ENCODE results near the gene HAP1. TPM values are rescaled to one million over a fixed set of nuclear protein-coding genes. Genes with fewer than 3 reads are reported as not detected.
"Not testable (repeated sequence)": the region's sequence is repeated elsewhere in the genome, so short reads cannot be mapped to it uniquely, and the experiment has no call there.

HAP1 gene
- total RNA-seq, 4 donors from 2014 or later, result 0.75 to 1.8 (median 1.1) TPM

DNA sequence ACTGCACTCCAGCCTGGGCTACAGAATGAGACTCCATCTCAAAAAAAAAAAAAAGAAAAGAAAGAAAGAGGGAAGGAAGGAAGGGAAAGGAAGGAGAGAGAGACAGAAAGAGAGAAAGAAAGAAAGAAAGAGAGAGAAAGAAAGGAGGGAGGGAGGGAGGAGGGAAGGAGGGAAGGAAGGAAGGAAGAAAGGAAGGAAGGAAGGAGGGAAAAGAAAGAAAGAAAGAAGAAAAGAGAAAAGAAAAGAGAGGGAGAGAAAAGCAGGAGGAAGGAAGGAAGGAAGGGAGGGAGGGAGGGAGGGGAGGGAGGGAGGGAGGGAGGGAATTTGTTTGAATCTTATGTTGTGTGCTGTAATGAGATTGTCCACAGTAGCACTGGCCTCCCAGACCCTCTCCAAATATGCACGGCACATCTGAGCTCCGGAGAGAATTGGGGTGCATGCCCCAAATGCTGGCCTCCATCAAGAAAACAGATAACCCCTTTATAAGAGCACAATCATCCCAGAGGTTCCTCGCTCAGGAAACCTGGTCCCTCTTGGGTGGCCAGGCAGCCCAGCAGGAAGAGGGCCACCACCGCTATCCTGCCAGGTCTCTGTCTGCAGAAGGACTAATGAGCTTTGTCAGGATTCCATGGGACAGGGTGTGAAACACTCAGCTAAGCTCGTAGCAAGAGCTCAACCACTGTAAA lies 54.6 kb downstream of the HAP1 start:
- intact Hi-C loops (cut with DNase I; ENCODE audit: low total_unique reads), result no loop called here
- DNase-seq (ENCODE audit: low spot score in 2 of 2), result no peak
- TF ChIP-seq, protein P1, sequence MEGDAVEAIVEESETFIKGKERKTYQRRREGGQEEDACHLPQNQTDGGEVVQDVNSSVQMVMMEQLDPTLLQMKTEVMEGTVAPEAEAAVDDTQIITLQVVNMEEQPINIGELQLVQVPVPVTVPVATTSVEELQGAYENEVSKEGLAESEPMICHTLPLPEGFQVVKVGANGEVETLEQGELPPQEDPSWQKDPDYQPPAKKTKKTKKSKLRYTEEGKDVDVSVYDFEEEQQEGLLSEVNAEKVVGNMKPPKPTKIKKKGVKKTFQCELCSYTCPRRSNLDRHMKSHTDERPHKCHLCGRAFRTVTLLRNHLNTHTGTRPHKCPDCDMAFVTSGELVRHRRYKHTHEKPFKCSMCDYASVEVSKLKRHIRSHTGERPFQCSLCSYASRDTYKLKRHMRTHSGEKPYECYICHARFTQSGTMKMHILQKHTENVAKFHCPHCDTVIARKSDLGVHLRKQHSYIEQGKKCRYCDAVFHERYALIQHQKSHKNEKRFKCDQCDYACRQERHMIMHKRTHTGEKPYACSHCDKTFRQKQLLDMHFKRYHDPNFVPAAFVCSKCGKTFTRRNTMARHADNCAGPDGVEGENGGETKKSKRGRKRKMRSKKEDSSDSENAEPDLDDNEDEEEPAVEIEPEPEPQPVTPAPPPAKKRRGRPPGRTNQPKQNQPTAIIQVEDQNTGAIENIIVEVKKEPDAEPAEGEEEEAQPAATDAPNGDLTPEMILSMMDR (IDR thresholded peaks at IDR 0.05), result no peak
- no peak for TF ChIP-seq POLR2A (IDR thresholded peaks at IDR 0.05)
- 75 to 85% methylated on average over 5 of the region's 5 CpGs for WGBS, 2 donors
- no peak overlapping the region for H3K4me3 ChIP-seq (ENCODE audit: low read depth, poor library complexity, severe bottlenecking)

DNA sequence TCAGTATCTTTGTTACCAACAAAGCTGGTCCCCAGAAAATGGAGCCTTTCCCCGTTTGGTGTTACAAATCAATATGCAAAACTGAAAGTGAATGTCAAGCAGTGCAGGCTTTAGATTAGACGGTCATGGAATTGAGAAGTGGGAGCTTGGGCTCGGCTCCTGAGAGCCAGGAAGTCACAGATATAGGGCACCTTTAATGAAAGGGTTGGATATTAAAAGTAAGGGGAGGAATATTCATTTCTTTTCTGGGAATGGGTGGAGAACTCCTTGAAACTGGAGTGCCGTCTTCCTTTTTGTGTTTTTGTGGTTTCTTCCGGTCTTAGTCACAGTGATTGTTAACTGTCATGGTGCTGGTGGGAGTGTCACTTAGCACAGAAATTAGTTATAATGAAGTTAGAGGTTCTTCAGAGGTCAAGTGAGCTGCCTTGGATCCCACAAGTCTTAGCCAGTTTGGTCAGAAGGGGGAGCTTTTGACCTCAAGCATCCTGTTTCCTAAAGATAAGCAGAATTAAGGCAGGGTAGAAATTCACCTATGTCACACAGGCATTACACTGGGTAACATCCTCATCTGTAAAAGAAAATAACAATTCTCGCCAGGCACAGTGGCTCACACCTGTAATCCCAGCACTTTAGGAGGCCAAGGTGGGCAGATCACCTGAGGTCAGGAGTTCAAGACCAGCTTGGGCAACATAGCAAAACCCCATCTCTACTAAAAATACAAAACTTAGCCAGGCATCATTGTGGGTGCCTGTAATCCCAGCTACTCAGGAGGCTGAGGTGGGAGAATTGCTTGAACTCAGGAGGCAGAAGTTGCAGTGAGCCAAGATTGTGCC lies 55.3 kb downstream of the HAP1 start:
- intact Hi-C loops (cut with DNase I; ENCODE audit: low total_unique reads), result no loop called here
- 24 to 27% methylated on average over 6 of the region's 6 CpGs for WGBS, 2 donors
- H3K4me3 ChIP-seq (ENCODE audit: low read depth, poor library complexity, severe bottlenecking), result no peak overlapping the region
- TF ChIP-seq, protein P1 (IDR thresholded peaks at IDR 0.05), result no peak
- TF ChIP-seq POLR2A (IDR thresholded peaks at IDR 0.05), result no peak
- DNase-seq (ENCODE audit: low spot score in 2 of 2), result no peak

DNA sequence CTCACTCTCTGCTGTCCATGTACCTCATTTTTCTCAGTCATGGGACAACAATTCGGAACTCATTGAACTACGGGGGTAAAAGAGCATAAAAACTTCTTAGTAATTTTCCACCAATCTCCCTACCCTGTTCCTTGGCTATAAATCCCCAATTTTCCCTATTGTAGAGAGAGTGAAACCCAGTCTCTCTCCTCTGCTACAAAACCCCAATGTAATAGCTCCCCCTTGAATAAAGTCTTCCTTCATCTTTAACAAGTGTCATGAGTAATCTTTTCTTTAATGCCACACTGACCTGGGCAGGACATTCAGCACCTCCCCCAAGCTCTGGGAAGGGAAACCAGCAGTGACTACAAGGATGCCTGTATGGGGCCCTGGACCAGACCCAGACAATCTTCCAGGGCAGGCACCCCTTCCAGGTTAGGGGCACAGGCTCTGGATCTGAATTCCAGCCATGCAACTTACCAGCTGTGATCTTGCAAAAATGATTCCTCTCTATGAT lies 56.0 kb downstream of the HAP1 start:
- no peak overlapping the region for H3K4me3 ChIP-seq (ENCODE audit: low read depth, poor library complexity, severe bottlenecking)
- no peak for DNase-seq (ENCODE audit: low spot score in 2 of 2)
- TF ChIP-seq POLR2A (IDR thresholded peaks at IDR 0.05), result no peak
- TF ChIP-seq, protein P1 (IDR thresholded peaks at IDR 0.05), result no peak
- intact Hi-C loops (cut with DNase I; ENCODE audit: low total_unique reads), result no loop called here
- WGBS, 2 donors, result 75 to 86% methylated on average over 2 of the region's 2 CpGs

DNA sequence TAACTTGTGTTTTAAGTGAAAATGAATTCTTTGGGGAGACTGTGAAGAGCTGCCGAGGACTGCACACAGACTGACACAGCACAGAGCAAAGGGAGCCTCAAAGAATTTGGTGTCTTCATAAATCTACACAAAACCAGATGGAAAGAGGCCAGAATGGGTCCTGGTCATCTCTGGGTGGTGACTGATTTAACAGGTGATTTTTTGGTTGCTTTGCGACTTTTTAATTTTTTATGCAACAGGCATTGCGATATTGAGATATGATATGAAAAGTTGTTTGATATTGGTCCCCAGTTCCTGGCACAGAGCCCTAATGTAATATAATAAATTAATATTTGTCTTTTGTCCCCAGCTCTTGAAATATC lies 58.4 kb downstream of the HAP1 start:
- DNase-seq (ENCODE audit: low spot score in 2 of 2), result no peak
- 74 to 83% methylated on average over 3 of the region's 3 CpGs for WGBS, 2 donors
- no peak overlapping the region for H3K4me3 ChIP-seq (ENCODE audit: low read depth, poor library complexity, severe bottlenecking)
- intact Hi-C loops (cut with DNase I; ENCODE audit: low total_unique reads), result no loop called here
- TF ChIP-seq, protein P1 (IDR thresholded peaks at IDR 0.05), result no peak

DNA sequence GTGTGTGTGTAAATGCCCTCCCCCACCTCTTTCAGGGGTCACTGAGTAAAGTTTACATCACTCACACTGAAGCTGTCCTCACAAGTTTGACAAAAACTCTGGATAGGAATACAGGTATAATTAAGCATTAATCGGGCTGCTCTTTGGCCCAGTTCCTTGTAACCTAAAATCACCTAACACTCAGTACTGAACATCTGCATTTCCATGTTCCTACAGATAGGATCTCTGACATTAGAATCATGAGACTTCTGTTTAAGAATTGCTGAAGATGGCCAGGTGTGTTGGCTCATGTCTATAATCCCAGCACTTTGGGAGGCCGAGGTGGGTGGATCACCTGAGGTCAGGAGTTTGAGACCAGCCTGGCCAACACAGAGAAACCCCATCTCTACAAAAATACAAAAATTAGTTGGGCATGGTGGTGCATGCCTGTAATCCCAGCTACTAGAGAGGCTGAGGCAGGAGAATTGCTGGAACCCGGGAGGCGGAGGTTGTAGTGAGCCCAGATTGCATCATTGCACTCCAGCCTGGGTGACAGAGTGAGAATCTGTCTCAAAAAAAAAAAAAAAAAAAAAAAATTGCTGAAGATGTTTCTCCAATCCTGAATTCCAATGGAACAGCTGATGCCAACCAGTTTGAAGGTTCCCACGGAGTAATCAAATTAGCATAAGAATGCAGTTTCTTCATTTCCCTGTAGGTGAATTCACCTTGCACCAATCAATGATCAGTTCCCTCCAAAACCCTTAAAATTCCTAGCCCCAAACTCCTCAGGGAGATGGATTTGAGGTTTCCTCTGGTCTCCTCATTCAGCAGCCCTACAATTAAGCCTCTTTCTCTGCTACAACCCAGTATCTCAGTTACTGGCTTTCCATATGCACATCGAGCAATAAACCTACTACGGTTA lies 59.0 kb downstream of the HAP1 start:
- intact Hi-C loops (cut with DNase I; ENCODE audit: low total_unique reads); DNase-seq (ENCODE audit: low spot score in 2 of 2); H3K4me3 ChIP-seq (ENCODE audit: low read depth, poor library complexity, severe bottlenecking): not testable (repeated sequence)
- WGBS, 2 donors, result 65 to 74% methylated on average over 7 of the region's 7 CpGs

Other genes with a start within 250 kb of the HAP1 start
- under 1 TPM in 1 of 4 donors, not detected in 3; 0.97 TPM for gene KRT36, start 244.7 kb downstream of the HAP1 start, total RNA-seq
- under 1 TPM in 2 of 4 donors, not detected in 2; 0.19 to 0.46 TPM for gene KRT13, start 229.0 kb downstream of the HAP1 start, total RNA-seq
- 1,000 to 10,000 TPM in 2 of 4 donors, 100 to 1,000 TPM in 2; 802 to 1,380 (median 1,140) TPM for gene KRT15, start 215.8 kb downstream of the HAP1 start, total RNA-seq
- 100 to 1,000 TPM in 3 of 4 donors, 10 to 100 TPM in 1; 96.0 to 482 (median 285) TPM for gene KRT19, start 206.3 kb downstream of the HAP1 start, total RNA-seq
- gene KRT9, start 162.6 kb downstream of the HAP1 start, total RNA-seq, result 1 to 10 TPM in 1 of 4 donors, under 1 TPM in 2, not detected in 1; 0.47 to 1.6 (median 0.91) TPM
- 1,000 to 10,000 TPM; 4,210 to 7,487 (median 6,656) TPM for gene KRT14, start 147.7 kb downstream of the HAP1 start, total RNA-seq
- gene KRT16, start 121.9 kb downstream of the HAP1 start, total RNA-seq, result 100 to 1,000 TPM in 1 of 4 donors, 10 to 100 TPM in 3; 79.2 to 447 (median 81.8) TPM
- 1,000 to 10,000 TPM in 2 of 4 donors, 100 to 1,000 TPM in 2; 474 to 1,574 (median 971) TPM for gene KRT17, start 110.1 kb downstream of the HAP1 start, total RNA-seq
- gene EIF1, start 45.8 kb downstream of the HAP1 start, total RNA-seq, result 100 to 1,000 TPM; 211 to 299 (median 249) TPM
- not detected for gene GAST, start 22.3 kb downstream of the HAP1 start, total RNA-seq
- gene JUP, start 52.1 kb upstream of the HAP1 start, total RNA-seq, result 1,000 to 10,000 TPM; 1,980 to 2,336 (median 2,116) TPM
- 10 to 100 TPM; 12.8 to 14.5 (median 13.2) TPM for gene P3H4, start 77.3 kb upstream of the HAP1 start, total RNA-seq
- 10 to 100 TPM in 1 of 4 donors, 1 to 10 TPM in 3; 4.2 to 25.4 (median 6.8) TPM for gene FKBP10, start 78.4 kb upstream of the HAP1 start, total RNA-seq
- gene NT5C3B, start 101.6 kb upstream of the HAP1 start, total RNA-seq, result 10 to 100 TPM; 17.7 to 35.1 (median 25.9) TPM
- gene KLHL10, start 103.2 kb upstream of the HAP1 start, total RNA-seq, result not detected
- 10 to 100 TPM; 23.6 to 27.7 (median 25.2) TPM for gene KLHL11, start 130.8 kb upstream of the HAP1 start, total RNA-seq
- 10 to 100 TPM; 50.3 to 73.0 (median 62.4) TPM for gene ACLY, start 184.3 kb upstream of the HAP1 start, total RNA-seq
- gene ODAD4, start 196.0 kb upstream of the HAP1 start, total RNA-seq, result under 1 TPM in 3 of 4 donors, not detected in 1; 0.13 to 0.42 (median 0.20) TPM
- 10 to 100 TPM; 37.2 to 63.8 (median 44.5) TPM for gene CNP, start 232.2 kb upstream of the HAP1 start, total RNA-seq